NCI-H526 (cell line): ENCODE data around the gene SMIM45.

Experiments used
- DNase-seq, 2 experiments: peaks; one replicate each; lab custom pipeline; 2025; lab: John Stamatoyannopoulos, UW

SMIM45 gene

DNA sequence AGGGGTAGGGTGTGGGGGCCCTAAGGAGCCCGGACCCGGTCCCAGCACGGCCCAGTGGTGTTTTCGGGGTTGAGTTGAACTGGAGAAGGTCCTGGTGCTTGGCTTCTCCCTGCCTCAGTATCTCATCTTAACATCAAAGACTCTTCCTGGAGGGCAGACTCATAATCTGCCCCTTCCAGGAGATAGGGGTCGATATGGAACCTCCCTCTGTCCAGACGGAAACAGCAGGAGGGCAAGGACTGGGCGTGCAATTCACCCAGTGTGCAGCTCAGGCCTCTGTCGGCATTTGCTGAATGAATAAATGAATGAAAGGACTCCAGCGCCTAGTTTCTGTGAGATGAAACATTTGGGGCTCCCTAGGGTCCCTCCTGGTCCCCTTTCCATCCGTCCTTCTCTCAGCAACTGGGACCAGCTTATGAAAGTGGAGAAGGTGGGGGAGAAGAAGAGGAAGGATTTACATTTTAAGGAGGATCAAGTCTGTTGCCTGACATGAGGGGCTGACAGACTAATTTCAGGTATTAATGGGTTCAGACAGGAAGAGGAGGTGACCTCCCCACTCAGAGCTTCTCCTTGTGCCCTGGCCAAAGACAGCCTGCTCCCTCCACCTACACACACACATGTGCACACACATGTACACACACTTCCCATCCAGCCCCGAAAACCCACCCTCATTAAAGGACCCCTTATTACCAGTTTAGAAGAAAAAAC is 36.0 kb upstream of the SMIM45 start:
- DNase-seq = no peak

- DNase-seq = no peak
Measured at GRCh38 chr22:41916745-41917358, 35.1 kb upstream of the SMIM45 start.

GRCh38 chr22:41917375-41917902 is 34.5 kb upstream of the SMIM45 start:
- no peak for DNase-seq

GRCh38 chr22:41917903-41918791 is 33.8 kb upstream of the SMIM45 start:
- DNase-seq = peak in 1 of 2 experiments; percentile 21

DNA sequence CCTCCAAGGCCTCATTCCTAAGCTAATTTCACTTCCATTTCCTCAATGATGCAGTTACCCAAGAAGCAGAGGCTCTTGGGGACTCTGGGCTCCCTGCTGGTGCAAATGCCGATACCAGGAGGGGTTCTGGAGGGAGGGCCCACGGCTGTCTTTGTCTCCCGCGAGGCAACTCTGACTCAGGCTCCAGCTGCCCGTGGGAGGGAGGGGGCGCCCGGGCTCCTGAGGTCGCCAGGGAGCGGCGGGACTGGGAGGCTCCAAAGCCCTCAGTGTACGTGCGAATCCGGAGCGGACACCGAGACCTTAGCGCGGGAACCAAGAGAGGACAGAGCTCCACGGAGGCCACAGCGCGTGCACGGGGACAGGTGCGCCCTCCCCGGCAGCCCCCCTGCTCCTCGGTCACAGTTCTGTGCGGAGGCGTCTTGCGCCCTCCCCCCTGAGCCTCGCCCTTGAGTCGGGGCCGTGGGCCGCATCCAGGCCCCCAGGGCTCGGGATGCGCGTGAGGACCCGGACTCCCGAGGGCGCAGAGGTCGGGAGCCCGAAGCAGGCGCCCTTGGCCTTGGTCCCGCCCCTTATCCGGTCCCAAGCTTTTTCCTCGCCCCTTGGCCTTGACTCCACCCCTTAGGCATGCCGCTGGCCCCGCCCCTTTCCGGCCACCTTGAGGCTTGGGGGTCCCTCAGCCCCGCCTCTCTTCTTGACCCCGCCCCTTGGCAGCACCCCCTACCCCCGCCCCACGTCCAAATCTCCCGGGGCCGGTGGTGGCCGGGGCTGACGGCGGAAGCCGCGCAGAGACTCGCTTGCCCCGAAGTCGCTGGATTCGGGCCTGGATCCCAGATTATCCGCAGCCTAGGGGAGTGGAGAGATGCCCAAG is 32.4 kb upstream of the SMIM45 start:
- peak in 1 of 2 experiments; percentile 54 for DNase-seq

GRCh38 chr22:41920271-41920976 is 31.5 kb upstream of the SMIM45 start:
- no peak for DNase-seq

- no peak for DNase-seq
Measured at GRCh38 chr22:41922328-41922727, 29.6 kb upstream of the SMIM45 start.

- DNase-seq = no peak
Measured at GRCh38 chr22:41922940-41923594, 28.9 kb upstream of the SMIM45 start.

DNA sequence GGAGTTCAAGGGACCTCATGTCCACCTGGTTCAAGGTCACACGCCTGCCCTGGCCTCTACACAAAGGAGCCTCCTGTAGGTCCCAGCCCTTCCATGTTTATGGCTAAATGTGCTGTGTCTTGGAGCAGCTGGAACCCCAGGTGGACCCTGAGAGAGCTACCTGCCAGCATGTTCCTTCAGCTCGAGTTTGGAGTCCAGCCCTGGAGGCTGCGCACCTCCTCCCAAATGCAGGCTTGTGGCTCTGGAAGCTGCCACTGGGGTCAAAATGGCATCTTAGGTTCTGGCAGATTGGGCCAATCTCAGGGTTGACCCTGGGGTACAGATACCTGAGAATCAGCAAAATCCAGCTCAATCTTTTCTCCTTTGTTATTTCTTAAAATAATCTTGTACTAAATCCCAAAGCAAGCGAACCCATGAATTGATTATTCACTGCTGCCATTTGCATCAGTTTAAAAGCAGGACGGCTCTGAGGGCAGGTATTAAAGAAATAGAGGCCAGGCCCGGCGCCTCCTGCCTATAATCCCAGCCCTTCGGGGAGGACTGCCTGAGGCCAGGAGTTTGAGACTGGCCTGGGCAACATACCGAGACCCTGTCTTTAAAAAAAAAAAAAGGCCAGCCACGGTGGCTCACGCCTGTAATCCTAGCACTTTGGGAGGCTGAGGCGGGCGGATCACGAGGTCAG is 28.2 kb upstream of the SMIM45 start:
- no peak for DNase-seq

DNA sequence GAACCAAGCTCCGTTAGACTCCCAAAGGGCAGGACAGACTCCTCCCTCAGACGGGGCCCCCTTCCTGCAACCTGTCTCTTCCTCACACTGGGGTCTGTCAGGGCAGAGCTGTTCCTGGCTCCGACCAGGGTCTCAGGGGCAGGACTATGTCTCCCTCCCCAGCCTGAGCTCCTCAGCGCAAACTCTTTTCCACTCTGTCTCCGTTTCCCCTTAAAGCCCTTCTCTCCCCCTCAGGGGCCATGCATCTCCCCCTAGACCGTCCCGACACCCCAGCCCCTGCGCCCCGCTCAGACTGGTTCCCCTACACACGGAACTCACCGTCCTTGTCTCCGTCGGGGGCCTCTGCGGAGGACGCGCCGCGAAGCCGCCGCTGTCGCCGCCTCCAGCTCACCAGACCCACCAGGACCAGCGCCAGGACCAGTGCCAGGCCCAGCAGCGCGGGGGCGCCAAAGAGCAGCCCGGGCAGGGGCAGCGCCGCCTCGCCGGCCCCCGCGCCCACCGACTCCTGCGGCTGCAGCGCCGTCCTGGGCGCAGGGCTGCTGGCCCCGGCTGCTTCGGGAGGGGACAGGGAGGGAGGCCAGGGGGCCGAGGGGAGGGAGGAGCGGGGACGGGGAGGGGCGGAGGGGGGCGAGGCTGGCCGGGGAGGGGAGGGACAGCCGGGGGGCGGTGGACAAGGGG is 26.0 kb upstream of the SMIM45 start:
- peak in 1 of 2 experiments; percentile 62 for DNase-seq

DNA sequence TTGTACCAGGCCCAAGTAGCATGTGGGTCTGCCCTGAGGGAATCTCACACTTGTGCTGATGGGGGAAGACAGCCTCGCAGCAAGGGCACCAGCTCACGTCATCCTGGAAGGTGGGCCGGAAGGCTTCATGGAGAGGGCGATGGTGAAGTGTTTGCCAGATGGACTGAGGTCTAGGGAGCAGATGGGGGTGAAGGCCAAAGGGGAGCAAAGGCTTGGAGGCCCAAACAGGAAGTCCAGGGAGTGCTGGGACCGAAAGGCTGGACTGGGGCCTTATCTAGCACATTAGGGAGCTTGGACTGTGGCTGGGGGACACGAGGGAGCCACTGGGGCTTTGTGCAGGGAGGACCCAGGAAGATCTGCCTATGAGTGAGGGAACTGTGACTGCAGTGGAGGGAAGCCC is 24.1 kb upstream of the SMIM45 start:
- no peak for DNase-seq

DNA sequence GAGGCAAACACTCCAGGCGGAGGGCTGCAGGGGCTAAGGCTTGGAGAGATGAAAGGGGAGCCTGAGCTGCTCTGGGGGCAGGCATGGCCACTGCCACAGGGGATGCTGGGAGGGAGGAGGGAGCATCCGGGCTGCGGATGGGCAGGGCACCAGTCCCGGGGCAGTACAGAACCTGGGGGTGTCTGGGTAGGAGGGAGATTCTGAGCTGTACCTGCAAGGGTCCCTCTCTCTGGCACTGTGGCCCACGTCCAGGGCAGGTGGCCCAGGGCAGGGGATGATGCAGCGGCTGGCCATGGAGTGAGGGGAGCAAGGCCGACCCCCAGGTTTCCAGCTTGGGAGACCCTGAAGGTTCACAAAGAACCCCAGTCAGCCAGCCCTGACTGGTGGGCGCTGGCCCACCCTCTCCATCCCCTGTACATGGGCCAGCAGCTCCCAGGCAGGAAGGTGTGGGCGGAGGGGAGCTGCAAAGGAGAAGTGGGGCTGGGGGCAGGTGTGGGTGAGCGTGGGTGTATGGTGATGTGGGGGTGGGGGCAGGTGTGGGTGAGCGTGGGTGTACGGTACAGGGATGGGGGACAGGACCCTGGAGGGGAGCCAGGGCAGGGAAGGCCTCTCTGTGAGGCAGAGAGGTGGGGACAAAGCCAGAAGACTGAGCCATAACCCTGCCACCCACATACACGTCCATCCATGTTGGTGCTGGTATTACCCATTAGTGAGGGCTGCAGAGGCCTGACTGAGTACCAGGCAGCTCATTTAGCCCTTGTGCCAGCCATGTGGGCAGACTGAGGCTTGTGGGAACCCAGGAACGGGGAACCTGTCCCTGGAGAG is 23.1 kb upstream of the SMIM45 start:
- no peak for DNase-seq

GRCh38 chr22:41929418-41929810 is 22.5 kb upstream of the SMIM45 start:
- DNase-seq = no peak

- DNase-seq = peak in 1 of 2 experiments; percentile 49
Measured at GRCh38 chr22:41931701-41932269, 20.2 kb upstream of the SMIM45 start.

DNA sequence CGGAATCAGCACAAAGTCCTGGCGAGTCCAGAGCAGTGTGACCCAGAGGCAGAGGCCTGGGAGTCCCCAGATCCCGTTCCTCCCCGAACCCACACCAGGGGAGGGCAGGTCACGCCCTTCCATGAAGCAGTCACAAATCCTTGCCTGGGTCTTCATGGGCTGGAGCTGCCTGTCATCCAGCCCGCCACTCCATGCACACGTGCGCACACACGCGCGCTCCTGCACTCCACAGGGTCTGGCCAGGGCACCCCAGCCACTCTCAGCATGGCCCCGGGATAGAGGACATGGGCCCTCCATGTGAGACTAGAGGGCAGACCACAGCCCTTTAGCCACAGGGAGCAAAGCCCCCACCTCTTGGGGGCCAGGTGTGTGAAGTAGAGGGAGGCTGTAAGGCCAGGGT is 19.6 kb upstream of the SMIM45 start:
- no peak for DNase-seq

GRCh38 chr22:41933411-41934177 is 18.4 kb upstream of the SMIM45 start:
- no peak for DNase-seq
